Tibial nerve (tissue), 3 donors: ENCODE results near the gene SEMA3E.

Experiments used
- CTCF ChIP-seq, 5 experiments: fragments of 200-600 bp in 3 of 5; fragments of 450-650 bp in 2 of 5; sonication (generic) in 3 of 5; IDR thresholded peaks; one replicate each; pipeline ENCODE4 v1.5.1; 2016 to 2019; ENCODE audit warnings: antibody characterized with exemption in 5 of 5, mild to moderate bottlenecking in 3 of 5, moderate library complexity in 2 of 5
- POLR2A ChIP-seq, 2 donors: fragments of 450-650 bp; IDR thresholded peaks; one replicate each; pipeline ENCODE4 v1.6.1; 2017; ENCODE audit warnings: antibody characterized with exemption in 2 of 2, mild to moderate bottlenecking in 2 of 2, moderate library complexity in 2 of 2

- TF ChIP-seq POLR2A (IDR thresholded peaks at IDR 0.05) (no peak), CTCF (IDR thresholded peaks at IDR 0.05) (no peak)
These were observed 146.3 kb downstream of the SEMA3E start for GRCh38 chr7:83502636-83503035.
